GM11168 (cell line): ENCODE results near the gene CEPT1.

ENCODE experiments used
- in situ Hi-C: fragments of 300-500 bp; cut with MboI; formaldehyde crosslinking; loops from one replicate; pipeline ENCODE4 v1.12.0; 2022; ENCODE audit warnings: low sequenced_read_pairs; ENCODE audit not compliant: unreplicated experiment

Gene CEPT1

DNA sequence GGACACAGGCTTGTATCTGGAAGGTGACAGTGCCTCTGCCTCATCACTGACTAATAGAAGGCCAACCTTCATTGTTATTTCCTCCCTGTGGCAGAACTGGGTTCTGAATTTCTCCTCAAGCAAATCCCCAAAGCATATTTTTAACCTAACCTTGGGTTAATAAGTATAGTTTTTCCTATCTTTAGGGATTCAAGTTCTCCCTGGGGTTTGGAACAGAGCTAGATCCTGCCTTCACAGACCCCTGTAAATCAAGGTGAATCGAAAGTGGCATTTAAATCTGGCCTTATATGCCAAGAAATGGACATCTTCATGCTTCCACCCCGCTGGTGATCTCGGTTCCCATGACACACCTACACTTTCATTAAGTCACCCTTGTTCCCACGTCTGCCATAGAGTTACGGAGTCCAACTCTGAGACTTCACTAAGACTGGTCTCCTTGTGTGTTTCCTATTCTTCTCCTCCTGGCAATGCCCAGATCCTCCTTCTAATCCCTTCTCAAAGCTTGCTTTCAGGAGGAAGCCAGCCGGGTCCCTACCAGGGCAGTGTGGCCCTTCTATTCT lies 83.2 kb downstream of the CEPT1 start:
- in situ Hi-C loops, result loop anchor here (5.0 kb wide), 2 partner anchors 81 to 174 kb away; partner anchors contain the start of genes CEPT1 and DRAM2

DNA sequence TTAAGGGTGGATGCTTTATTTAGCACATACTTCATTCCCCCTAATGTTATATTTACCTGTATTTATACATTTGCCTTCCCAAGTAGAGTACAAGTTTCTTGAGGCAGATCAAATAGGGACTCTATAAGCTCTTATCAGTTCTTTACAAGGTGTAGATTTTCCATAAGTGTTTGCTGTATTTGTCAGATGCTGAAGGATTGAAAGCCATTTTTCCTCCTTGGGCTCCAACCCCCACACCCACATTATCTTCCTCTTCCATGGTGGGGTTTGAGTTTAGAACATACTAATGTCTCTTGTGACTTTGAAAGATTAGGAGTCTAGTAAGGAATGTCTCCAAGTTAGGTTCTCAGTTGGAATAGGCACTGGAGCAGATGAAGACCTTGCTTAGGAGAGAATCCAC lies 85.1 kb downstream of the CEPT1 start:
- in situ Hi-C loops, result loop anchor here (5.0 to 25.0 kb wide), 2 partner anchors 92 to 537 kb away; partner anchors contain the start of gene DDX20

DNA sequence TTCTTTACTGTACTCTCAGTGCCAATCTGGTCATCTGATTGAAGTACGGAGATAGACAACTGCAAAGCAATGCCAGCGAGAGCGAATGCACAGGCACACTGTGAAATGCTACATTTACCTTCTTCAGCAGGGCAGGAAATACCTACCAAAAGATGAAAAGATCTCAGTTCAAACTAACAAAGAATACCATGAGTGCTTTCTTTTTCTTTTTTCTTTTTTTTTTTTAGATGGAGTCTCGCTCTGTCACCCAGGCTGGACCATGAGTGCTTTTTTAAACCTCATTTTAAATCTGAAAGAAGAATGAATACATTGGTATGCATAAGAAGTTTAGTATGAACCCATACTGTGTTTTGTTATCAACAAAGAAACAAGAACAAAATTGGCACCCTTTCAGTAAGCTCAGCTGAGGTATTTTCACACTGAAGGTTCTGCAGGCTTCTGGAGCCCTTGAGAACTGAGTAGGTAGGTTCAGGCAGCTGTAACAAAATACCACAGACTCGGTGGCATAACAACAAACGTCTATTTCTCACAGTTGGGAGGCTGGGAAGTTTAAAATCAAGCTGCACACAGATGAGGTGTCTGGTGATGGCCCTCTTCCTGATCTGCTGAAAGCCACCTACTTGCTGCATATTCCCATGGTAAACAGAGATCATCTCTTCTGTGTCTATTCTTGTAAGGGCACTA lies 85.8 kb downstream of the CEPT1 start:
- in situ Hi-C loops, result loop anchor here (5.0 to 25.0 kb wide), 2 partner anchors 91 to 536 kb away; partner anchors contain the start of gene DDX20

DNA sequence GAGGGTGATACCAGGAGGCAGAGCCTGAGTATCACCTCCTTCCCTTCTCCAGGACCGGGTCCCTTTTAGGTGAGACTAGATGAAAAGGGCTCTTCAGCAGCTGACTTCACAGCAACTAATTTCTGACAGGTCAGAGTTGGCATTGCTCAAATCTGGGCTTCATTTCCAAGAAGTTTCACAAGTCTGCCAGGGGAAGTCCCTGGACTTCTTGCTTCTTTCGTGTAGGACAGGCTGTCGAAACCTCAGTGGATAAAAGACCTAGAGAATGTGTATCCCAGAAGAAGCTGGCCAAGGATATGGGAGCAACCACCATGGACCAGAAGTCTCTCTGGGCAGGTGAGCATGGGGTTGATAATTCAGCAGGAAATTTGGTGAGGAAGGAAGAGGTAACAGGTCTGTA lies 87.4 kb downstream of the CEPT1 start, which contains the start of gene CHI3L2:
Gene CHI3L2 (plus strand): TSS at position 280 of the 400 bp plus-strand sequence. CDS start 17 bp downstream, at position 297.
- in situ Hi-C loops, result loop anchor here (5.0 to 25.0 kb wide), 2 partner anchors 90 to 535 kb away; partner anchors contain the start of gene DDX20

DNA sequence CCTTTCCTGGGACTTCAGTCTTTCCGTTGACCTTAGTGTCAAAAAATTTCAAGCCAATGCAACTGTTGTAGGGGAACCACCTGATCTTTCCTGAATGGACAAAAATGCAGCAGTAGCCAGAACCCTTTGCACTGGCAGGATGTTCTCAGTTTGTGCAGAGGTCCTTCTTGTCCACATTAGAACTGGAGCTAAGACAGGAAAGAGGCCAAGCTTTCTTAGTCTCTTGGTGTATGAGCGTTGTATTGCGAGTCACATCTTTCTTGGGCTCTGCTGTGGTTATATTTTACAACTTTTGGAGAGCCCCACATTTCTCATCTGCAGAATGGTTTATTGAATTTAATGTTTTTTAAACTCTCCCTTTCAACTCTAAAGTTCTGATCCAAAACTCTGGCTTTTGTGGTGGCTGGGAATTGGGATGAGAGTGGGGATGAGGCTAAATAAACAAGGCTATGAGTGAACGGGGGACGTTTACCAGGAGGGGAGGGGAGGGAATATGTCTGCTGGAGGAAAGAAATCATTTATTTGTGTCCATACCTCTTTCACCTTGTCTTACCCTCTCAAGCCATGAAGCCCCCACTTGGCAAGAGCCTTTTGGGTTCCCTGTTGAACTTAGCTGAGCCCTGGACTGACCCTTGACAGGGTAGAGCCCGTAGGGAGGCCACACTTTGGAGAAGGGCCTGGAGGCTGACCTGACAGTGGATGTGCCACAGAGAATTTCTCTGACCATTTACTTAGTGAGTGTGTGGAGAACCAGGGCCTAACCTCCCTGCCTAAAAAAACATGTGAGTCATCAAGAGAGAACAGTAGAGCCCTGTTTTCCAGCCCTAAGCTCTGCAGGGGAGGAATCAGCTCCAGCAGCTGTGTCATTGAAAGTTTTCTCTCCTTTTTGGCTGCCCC lies 88.1 kb downstream of the CEPT1 start:
- in situ Hi-C loops, result loop anchor here (5.0 to 25.0 kb wide), 2 partner anchors 89 to 534 kb away; partner anchors contain the start of gene DDX20

DNA sequence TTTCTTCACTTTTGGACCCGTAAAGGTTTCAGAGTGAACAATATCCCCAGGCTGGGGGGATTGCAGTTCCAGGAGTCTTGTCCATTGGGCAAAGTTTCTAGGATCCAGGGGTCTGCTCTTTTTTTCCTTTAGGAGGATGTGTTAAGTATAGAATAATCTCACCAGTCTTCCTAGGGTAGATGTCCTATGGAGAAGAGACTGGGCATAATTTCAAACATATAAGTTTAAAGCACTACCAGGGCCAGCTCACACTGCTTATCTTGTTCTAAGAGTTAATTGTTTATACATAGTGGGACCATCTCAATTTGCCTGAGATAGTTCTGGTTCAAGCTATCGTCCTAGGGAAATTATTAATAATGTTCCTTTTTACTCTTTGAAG lies 88.7 kb downstream of the CEPT1 start:
- in situ Hi-C loops, result loop anchor here (5.0 to 25.0 kb wide), 2 partner anchors 89 to 534 kb away; partner anchors contain the start of gene DDX20

DNA sequence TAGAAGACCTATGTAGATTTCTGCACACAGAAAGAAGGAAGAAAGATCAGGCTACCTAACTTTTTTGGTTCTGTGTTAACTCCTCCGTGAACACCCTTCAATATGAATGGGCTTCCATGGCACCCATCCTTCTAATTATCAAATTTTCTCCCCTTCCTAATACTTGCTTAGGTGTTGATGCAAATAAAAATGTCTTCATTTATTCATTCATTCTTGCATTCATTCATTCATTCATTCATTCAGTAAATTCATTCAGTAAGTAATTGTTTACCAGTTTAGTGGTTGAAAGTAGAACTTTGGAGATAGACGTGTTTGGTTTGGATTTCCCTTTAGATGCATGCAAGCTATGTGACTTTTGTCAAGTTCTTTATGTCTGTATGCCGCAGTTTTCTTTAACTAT lies 92.1 kb downstream of the CEPT1 start:
- in situ Hi-C loops, result loop anchor here (25.0 kb wide), 1 partner anchor 530 kb away; the partner anchor contains the start of gene DDX20

DNA sequence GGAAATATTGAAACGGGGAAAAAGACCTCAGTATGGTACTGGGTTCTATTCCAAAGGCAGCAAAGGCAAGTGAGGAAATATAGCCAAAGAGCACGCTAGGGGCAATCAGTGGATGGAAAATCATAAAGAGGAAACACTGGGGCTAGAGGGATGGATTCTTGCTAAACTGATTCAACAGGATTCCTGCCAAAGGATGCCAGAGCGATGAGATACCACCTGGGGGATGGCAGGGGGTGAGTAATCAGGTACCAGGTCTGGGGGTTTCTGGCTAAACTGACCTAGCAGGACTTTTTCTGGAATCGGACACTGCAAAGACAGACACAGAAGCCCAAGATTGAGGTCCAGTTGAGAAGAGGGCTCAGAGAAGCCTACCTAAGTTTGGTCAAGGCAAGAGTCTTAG lies 94.2 kb downstream of the CEPT1 start:
- in situ Hi-C loops, result loop anchor here (25.0 kb wide), 1 partner anchor 528 kb away; the partner anchor contains the start of gene DDX20
